Measurements from ENCODE around the gene RBBP6.
"Not testable (repeated sequence)": the region's sequence is repeated elsewhere in the genome, so short reads cannot be mapped to it uniquely, and the experiment has no call there.

The RBBP6 gene, protein sequence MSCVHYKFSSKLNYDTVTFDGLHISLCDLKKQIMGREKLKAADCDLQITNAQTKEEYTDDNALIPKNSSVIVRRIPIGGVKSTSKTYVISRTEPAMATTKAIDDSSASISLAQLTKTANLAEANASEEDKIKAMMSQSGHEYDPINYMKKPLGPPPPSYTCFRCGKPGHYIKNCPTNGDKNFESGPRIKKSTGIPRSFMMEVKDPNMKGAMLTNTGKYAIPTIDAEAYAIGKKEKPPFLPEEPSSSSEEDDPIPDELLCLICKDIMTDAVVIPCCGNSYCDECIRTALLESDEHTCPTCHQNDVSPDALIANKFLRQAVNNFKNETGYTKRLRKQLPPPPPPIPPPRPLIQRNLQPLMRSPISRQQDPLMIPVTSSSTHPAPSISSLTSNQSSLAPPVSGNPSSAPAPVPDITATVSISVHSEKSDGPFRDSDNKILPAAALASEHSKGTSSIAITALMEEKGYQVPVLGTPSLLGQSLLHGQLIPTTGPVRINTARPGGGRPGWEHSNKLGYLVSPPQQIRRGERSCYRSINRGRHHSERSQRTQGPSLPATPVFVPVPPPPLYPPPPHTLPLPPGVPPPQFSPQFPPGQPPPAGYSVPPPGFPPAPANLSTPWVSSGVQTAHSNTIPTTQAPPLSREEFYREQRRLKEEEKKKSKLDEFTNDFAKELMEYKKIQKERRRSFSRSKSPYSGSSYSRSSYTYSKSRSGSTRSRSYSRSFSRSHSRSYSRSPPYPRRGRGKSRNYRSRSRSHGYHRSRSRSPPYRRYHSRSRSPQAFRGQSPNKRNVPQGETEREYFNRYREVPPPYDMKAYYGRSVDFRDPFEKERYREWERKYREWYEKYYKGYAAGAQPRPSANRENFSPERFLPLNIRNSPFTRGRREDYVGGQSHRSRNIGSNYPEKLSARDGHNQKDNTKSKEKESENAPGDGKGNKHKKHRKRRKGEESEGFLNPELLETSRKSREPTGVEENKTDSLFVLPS (N-terminal part only)

DNA sequence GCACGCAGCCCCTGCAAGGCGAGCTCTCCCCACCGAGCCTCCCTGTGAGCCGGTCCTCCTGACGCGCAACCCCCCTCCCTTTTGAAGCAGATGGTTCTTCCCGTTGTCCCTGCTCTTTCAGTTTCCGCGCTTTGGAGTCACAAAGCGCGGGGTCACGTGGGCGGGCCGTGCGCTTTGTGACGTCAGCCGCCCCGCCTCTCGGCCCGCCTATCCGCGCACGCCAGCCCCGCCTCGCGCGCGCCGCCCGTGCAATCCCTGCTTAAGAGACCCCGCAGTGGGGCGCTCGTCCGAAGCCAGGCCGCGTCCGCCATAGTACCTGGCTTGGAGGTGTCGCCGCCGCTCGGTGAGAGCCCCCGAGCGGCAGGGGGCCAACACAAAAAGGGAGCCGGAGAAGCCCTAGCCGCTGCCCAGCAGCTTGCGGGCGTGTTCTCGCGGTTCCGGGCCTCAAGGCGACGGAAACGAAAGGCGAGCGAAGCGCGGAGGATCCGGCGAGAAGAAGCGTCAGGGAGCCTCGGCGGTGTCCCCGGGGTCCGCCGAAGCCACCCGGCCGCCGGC lies at the start of gene RBBP6:
TSS of gene RBBP6 (plus strand) at position 272 of the 555 bp plus-strand sequence. CDS start 1,061 bp downstream, outside the sequence.
- peak; percentile 94 to 96 for DNase-seq

DNA sequence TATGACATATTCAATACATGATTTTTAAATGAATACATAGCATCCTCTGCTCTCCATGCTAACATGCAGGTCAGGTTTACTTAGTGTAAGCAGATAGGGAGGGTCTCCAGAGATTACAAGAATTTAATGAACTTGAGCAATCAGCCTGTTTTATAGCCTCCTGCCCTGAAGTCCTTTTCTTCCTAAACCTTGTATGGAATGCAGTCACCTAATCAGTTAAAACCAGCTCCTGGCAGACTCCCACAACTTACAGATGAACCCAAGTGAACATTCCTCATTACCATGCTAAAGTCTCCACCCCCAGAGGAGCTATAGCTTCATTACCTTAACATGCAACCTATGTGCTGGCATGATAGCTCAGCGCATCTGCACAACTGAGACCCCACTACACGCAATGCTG lies 48.5 kb upstream of the RBBP6 start:
- DNase-seq: no peak

DNA sequence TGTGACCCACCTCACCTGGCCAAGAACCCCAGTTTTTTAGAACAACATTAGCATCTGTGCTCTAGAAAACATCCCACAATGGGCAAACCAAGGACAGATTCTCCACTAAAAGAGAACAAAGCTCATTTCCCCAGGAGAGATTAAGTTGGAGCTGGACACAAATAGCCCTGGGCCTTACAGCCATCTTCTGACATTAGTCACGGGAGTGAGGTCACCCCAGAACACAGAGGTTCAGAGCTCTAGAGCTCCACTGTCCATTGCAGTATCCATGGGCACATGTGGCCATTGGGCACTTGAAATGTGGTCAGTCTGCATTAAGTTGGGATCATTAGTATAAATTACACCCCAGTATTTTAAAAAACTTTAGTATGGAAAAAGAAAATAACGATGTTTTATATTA lies 47.6 kb upstream of the RBBP6 start:
- no peak for DNase-seq

DNA sequence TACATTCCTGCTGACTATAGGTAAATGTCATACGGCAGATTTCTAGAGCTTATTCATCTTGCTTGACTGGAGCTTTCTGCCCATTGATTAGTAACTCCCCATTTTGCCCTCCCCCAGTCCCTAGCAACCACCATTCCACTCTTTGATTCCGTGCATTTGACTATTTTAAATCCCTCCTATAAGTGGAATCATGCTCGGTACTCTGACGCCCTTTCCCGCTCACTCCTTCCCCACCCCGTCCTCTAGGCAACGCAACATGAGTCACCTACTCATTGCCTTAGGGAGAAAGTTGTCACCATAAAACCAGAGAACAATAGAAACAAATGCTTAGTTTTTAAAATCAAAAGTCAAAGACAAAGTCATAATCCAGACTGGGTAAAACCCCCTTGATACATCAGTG lies 45.5 kb upstream of the RBBP6 start:
- DNase-seq: no peak

DNA sequence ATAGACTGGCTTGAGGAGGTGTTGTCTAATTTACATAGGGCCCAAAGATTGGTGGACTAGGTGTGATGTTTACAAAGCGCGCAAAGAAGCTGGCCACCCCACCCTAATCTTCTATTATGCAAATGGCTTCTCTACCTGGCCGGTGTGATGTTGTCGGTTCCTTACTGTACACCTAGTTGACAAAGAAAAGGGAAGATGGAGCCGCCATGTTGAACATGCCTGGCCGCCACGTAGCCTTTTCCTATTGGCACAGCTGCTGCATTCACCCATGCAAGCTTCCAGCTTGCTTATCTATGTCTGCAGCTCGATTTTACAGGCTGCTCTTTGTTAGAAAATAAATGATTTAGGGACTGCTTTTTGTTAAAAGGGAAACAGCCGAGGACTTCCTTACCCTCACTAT lies 44.2 kb upstream of the RBBP6 start:
- not testable (repeated sequence) for DNase-seq

DNA sequence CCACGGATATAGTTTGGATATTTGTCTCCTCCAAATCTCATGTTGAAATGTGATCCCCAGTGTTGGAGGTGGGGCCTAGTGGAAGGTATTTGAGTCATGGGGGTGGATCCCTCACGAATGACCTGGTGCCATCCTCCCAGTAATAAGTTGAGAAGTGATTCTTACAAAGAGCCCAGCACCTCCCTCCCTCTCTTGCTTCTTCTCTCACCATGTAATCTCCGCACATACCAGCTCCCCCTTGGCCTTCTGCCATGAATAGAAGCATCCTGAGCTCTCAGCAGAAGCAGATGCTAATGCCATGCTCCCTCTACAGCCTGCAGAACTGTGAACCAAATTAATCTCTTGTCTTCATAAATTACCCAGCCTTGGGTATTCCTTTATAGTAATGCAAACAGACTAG lies 41.9 kb upstream of the RBBP6 start:
- no peak for DNase-seq

DNA sequence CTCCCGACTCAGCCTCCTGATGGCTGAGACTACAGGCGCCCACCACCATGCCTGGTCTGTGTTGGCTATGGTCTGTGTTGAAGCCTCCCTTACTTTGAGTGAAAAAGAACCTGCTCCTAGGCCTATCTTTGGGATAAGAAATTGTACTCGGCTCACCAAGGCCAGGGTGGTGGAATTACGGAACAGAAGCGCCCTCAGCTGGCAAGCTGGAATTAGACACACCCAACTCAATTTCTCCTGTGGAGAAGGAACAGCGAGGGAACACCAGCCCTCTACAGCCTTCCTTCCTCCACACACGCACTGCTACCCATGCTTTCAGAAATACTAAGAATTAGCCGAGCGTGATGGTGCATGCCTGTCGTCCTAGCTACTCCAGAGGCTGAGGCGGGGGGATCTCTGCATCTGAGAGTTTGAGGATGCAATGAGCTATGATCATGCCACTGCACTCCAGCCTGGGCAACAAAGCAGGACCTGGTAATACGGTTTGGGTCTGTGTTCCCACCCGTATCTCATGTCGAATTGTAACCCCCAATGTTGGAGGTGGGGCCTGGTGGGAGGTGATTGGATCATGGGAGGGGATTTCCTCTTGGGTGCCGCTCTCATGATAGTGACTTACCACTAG lies 40.1 kb upstream of the RBBP6 start:
- DNase-seq: no peak

DNA sequence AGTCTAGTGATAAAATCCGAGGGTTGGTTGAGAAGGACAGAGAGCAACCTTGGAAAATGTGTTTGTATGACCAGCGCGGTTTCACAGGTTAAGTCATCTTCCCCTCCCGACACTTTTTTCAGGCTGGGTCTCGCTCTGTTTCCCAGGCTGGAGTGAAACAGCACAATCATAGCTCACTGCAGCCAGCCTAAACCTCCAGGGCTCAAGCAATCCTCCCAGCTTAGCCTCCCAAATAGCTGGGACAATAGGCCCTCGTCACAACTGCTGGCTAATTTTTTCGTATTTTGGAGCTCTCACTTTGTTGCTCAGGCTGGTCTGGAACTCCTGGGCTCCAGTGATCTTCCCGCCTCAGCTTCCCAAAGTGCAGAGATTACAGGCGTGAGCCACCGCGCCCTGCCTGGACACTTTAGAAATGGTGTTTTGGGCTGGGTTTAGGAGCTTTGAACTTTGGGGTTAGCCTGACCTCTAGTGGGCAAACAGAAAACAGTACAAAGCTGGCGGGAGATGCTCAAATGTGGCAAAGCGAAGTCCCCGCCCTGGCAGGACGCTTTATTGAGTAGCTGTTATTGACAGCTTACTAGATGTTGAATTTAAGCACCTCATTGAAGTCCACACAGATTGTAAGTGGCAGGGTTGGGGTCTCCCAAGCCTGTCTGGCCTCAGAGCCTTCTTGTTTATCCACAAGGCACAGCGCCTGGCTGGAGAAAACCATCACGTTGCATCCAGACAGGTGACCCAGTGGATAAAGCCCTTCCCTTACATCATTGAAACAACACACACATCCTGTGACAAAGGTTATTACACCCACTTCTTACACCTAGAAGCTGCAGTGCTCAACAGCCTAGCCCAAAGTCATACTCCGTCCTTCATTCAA lies 34.7 kb upstream of the RBBP6 start:
- DNase-seq: peak; percentile 55 to 72

DNA sequence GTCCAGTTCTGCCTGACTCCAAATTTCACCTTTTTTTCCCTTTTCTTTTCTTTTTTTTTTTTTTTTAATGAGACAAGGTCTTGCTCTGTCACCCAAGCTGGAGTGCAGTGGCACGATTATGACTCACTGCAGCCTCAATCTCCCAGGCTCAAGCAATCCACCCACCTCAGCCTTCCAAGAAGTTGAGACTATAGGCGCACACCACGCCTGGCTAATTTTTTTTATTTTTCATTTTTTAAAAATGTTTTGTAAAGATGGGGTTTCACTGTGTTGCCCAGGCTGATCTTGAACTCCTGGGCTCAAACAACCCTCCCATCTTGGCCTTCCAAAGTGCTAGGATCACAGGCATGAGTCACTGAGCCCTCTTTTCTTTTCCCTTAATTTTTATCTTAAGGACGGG lies 33.4 kb upstream of the RBBP6 start:
- no peak for DNase-seq

DNA sequence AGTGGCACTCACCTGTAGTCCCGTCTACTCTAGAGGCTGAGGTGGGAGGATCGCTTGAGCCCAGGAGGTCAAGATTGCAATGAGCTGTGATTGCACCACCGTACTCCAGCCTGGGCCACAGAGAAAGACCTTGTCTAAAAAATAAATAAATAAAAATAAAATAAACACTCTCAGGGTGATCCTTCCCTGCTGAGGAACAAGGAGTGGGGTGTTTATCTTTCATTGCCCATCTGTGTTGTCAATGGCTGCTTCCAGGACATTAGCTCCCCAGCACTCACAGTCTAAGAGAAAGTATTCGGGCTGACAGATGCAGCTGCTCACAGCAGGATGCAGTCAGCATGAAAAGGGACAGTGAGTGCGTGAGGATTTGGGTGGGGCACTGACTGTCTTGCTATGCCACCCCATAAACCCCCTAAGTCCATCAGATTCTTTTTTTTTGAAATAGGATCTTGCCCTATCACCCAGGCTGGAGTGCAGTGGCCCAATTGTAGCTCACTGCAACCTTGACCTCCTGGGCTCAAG lies 31.3 kb upstream of the RBBP6 start:
- DNase-seq: no peak

DNA sequence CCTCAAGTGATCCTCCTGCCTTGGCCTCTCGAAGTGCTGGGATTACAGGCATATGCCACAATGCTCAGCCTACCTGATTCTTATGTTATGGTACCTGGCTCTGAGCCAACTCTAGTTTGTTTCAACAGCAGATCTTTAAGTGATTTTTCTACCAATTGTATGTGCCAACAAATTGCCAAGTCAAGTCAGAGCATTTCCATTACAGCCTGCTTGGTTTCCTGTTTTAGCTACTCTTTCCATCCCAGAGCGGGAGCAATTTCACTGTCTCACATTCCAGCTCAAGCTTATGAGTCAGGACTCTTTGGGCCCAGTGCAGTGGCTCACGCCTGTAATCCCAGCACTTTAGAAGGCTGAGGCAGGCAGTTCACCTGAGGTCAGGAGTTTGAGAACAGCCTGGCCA lies 30.8 kb upstream of the RBBP6 start:
- DNase-seq: no peak

DNA sequence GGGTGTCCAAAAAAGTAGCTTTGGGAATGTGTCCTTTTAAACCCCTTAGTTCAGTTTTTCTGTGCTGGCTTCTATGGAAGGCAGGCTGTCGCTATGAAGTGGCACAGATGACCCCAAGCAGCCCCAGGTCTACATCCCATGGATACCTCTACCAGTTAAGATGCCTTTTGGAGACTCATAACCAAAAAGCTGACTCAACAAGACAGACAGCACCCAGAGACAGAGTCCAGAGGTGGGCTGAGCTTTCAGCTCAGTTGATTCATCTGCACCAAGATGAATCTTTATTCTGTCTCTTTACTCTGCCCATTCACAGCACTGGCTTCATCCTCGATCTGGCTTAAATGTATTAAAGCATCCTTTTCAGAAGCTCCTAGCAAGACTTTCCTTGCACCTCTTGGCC lies 29.8 kb upstream of the RBBP6 start:
- no peak for DNase-seq

DNA sequence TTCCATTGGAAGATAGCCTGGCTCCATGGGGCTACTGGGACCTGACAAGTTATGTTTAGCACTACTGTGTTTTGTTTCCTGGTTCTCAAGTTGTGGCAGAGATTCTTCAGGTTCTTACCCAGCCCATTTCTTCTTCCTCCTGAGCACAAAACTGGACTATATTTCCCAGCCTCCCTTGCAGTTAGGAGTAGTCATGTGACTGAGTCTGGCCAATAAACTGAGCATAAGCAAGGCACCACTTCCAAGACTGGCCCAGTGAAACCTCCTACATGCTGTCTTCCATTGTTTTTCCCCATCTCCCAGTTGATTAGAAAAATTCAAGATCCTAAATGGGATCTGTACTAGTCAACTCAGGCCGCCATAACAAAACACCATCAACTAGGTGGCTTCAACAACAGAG lies 28.2 kb upstream of the RBBP6 start:
- DNase-seq: no peak

DNA sequence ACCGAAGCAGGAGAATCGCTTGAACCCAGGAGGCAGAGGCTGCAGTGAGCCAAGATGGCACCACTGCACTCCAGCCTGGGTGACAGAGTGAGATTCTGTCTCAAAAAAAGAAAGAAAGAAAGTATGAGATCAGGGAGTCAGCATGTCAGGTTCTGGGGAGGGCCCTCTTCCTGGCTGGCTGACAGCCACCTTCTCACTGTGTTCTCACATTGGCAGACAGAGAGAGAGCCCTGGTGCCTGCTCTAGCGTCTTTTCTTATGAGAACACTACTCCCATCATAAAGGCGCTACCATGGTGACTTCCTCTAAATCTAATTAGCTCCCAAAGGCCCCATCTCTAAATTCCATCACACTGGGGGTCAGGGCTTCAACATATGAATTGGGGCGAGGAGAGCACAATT lies 27.6 kb upstream of the RBBP6 start:
- no peak for DNase-seq

DNA sequence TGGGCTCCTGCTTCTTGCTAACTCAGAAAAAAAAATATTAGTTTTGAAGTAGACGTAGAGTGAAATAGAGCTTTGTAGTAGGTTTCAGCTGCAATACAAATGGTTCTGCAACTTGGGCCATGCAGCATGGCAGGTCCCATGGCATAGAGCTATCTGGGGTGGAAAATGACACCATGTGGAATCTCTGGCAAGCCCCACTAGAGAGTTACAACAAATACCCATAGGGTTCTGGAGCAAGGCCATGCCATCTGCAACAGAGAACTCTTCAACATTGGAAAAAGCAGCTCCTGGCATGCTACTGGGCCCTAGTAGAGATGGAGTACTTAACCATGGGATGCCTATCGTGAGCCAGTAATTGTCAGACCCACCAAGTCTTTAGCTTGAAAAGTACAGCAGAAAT lies 25.3 kb upstream of the RBBP6 start:
- DNase-seq: no peak

DNA sequence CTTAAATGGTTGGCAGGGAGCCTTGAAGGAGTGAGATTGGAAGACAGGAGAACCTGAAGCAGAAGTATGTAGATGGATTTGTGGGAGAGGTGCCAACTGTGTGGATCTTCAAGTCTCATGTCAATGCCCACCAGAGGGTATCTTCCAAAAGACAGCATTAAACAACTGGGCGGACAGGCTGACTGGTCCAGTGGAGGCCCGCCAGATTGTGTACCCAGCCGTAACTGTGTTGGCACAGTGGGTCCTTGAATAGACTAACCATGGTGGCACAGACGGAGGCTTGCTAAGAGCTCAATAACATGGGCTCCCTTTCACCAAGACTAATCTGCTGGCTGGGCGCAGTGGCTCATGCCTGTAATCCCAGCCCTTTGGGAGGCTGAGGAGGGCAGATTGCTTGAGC lies 24.2 kb upstream of the RBBP6 start:
- DNase-seq: no peak

DNA sequence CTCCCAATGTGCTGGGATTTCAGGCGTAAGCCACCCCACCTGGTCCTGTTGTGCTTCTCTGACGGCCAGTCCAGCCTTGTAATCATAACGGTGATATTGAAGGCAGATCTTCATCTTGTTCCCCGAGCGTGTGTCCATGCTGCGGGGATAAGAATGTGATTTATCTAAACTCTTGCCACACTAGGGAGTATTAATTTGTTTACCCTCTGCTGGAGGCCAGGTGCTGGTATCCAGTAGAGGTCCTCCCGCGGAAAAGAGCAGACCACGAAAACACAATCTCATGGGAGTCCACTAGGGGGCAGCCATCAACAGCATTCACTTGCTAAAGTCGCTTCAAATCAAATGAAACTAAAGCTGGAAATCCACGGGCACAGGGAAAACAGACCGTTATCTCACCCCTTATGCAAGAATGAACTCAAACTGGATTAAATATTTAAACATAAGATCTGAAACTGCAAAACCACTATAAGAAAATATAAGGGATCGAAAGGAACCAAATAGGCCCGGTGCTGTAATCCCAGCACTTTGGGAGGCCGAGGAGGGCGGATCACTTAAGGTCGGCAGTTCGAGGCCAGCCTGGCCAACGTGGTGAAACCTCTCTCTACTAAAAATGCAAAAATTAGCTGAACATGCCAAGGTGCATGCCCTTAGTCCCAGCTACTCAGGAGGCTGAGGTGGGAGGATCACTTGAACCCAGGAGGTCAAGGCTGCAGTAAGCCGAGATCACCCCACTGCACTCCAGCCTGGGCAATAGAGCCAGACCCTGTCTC lies 22.3 kb upstream of the RBBP6 start:
- peak; percentile 75 to 80 for DNase-seq

DNA sequence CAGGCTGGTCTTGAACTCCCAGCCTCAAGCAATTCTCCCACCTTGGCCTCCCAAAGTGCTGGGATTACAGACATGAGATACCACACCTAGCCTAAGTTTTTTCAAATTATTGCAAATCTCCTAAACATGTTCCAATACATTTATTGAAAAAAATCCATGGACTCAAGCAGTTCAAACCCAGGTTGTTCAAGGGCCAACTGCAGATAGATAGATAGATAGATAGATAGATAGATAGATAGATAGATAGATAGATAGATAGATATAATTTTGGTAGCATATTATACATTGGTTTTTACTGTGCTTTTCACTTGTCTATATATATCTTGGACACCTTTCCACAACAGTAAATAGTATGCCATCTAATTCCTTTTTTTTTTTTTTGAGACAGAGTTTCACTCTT lies 20.9 kb upstream of the RBBP6 start:
- no peak for DNase-seq

DNA sequence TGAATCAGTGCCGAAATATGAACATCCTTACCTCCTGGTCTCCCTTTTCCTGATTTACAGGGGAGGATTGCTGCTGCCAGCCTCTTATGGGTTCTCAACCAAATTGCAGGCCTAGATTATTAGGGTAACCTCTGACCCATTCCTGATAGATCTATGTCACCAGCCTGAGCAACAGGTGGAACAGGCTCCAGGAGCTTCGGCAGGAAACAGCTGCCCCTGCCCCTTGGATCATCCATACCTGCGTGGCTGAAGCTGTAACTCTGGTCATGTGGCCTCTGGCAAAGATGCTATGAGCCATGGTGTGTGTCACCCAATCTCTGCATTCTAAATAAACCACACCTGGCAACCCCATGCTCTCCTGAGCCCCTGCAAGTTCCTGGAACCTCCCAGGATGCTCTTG lies 18.4 kb upstream of the RBBP6 start:
- no peak for DNase-seq

DNA sequence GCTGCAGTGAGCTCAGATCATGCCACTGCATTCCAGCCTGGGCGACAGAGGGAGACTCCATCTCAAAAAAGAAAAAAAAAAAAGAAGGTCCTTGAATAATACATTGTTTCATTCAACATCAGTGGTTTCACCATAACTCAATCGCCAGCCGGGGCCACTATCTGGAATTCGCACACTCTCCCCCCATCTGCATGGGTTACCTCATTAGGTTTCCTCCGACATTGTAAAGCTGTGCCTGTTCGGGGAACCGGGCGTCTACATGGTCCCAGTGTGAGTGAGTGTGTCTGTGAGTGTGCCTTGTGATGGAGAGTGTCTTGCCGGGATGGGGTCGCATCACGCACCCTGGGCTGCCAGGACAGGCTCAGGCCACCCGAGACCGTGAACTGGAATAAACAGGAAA lies 16.6 kb upstream of the RBBP6 start:
- no peak for DNase-seq

DNA sequence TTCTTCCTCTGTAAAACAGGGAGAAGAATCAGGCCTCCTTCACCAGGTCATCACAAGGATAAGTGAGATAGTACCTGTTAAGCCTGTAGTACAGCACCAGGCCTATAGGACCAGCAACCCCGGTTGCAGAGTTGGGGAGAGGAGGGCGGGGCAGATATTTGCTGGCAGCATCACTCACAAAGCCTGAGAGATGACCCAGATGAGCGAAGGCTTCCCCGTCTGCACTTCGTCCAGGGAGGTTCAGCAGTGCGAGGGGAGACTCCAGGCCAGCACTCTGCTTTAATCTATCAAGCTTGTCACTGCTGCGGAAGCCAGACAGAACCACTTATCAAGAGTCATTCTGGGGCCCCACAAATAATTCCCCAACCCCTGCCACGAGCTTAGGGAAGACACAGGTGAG lies 15.8 kb upstream of the RBBP6 start:
- no peak for DNase-seq
